Astrocyte (in vitro differentiated cells and primary cell): ENCODE results near the gene CDH13. TPM values are rescaled to one million over a fixed set of nuclear protein-coding genes. Genes with fewer than 3 reads are reported as not detected.

ENCODE experiments used
- DNase-seq: peaks from one replicate; pipeline ENCODE4 v3.0.0-alpha.2; 2010; ENCODE audit warnings: low read depth
- FAIRE-seq: peaks from 2 replicates; lab custom pipeline; 2011; peaks lifted over from hg19 to GRCh38; lab: Jason Lieb, UNC
- H2AFZ ChIP-seq: 2 replicates; pipeline ENCODE4 v1.6.0; 2012; ENCODE audit warnings: low read depth, low read length, inconsistent platforms
- H3K27ac ChIP-seq: 2 replicates; pipeline ENCODE4 v1.5.1; 2011; ENCODE audit warnings: low read depth, low read length, inconsistent platforms
- H3K27me3 ChIP-seq: 2 replicates; pipeline ENCODE4 v1.6.0; 2011; ENCODE audit warnings: low read length, inconsistent platforms; ENCODE audit not compliant: insufficient read depth
- H3K36me3 ChIP-seq: 2 replicates; pipeline ENCODE4 v1.5.1; 2011; ENCODE audit warnings: low read length, inconsistent platforms; ENCODE audit not compliant: insufficient read depth
- H3K4me1 ChIP-seq: 2 replicates; pipeline ENCODE4 v1.5.1; 2011; ENCODE audit warnings: low read length, inconsistent platforms; ENCODE audit not compliant: insufficient read depth
- H3K4me2 ChIP-seq: 2 replicates; pipeline ENCODE4 v1.6.0; 2012; ENCODE audit warnings: low read length, inconsistent platforms
- H3K4me3 ChIP-seq: 2 replicates; pipeline ENCODE4 v1.5.1; 2011; ENCODE audit warnings: low read depth, mild to moderate bottlenecking, low read length, inconsistent platforms; ENCODE audit not compliant: insufficient read depth
- H3K79me2 ChIP-seq: 2 replicates; pipeline ENCODE4 v1.6.0; 2012; ENCODE audit warnings: mild to moderate bottlenecking, low read length, inconsistent platforms; ENCODE audit not compliant: insufficient read depth
- H3K9ac ChIP-seq: 2 replicates; pipeline ENCODE4 v1.6.0; 2012; ENCODE audit warnings: mild to moderate bottlenecking, low read length, inconsistent platforms
- H3K9me3 ChIP-seq: 2 replicates; pipeline ENCODE4 v1.5.1; 2012; ENCODE audit warnings: low read depth, mild to moderate bottlenecking, low read length, inconsistent platforms; ENCODE audit not compliant: insufficient read depth
- H4K20me1 ChIP-seq: 2 replicates; pipeline ENCODE4 v1.6.0; 2012; ENCODE audit warnings: low read length, inconsistent platforms; ENCODE audit not compliant: insufficient read depth
- H3K27ac Mint-ChIP-seq: one replicate; pipeline ENCODE4 v1.8.0; 2021; ENCODE audit warnings: mild to moderate bottlenecking, mixed read lengths; ENCODE audit not compliant: unreplicated experiment
- H3K27me3 Mint-ChIP-seq: one replicate; pipeline ENCODE4 v1.8.0; 2021; ENCODE audit warnings: low read depth, mixed read lengths; ENCODE audit not compliant: unreplicated experiment
- H3K36me3 Mint-ChIP-seq: one replicate; pipeline ENCODE4 v1.8.0; 2021; ENCODE audit warnings: low read depth, mixed read lengths; ENCODE audit not compliant: unreplicated experiment
- H3K4me1 Mint-ChIP-seq: one replicate; pipeline ENCODE4 v1.8.0; 2021; ENCODE audit warnings: low read depth, mixed read lengths; ENCODE audit not compliant: unreplicated experiment
- H3K4me3 Mint-ChIP-seq: one replicate; pipeline ENCODE4 v1.8.0; 2021; ENCODE audit warnings: mild to moderate bottlenecking, moderate library complexity, mixed read lengths; ENCODE audit not compliant: unreplicated experiment
- H3K9me3 Mint-ChIP-seq: one replicate; pipeline ENCODE4 v1.8.0; 2021; ENCODE audit warnings: mild to moderate bottlenecking, mixed read lengths; ENCODE audit not compliant: unreplicated experiment
- CTCF ChIP-seq: IDR thresholded peaks from 2 replicates; pipeline ENCODE4 v1.5.1; 2011; ENCODE audit warnings: low read depth, mild to moderate bottlenecking, inconsistent platforms, low read length, moderate library complexity; ENCODE audit not compliant: insufficient read depth
- EZH2 ChIP-seq: IDR thresholded peaks from 2 replicates; pipeline ENCODE4 v1.6.1; 2012; ENCODE audit warnings: mild to moderate bottlenecking, low read length, inconsistent platforms; ENCODE audit not compliant: insufficient read depth
- total RNA-seq: library from RNA; stranded (reverse); gene quantifications from 2 replicates; pipeline ENCODE4 v1.2.1, GENCODE V29; 2021

CDH13 gene
- total RNA-seq, 1 donor from 2014 or later = 41.7 TPM

- Mint-ChIP-seq H3K4me3 (no peak overlapping the region), H3K36me3 (no peaks in the 10 kb centered on the region)
These were observed 820.8 kb downstream of the CDH13 start for GRCh38 chr16:83447560-83447959.

GRCh38 chr16:83449861-83450260, 823.1 kb downstream of the CDH13 start:
- Histone ChIP-seq H3K4me2 (no peak overlapping the region), H4K20me1 (no peaks in the 10 kb centered on the region), H3K36me3 (no peaks in the 10 kb centered on the region), H3K4me3 (no peak overlapping the region), H3K4me1 (no peaks in the 10 kb centered on the region), H3K9ac (no peak overlapping the region), H2AFZ (no peak overlapping the region), H3K79me2 (no peaks in the 10 kb centered on the region), H3K27ac (no peak overlapping the region), H3K27me3 (no peaks in the 10 kb centered on the region), H3K9me3 (no peaks in the 10 kb centered on the region)
- Mint-ChIP-seq H3K36me3 (no peaks in the 10 kb centered on the region), H3K9me3 (no peaks in the 10 kb centered on the region), H3K27ac (no peak overlapping the region), H3K4me3 (no peak overlapping the region), H3K27me3 (peaks cover 28% of the 10 kb centered on the region), H3K4me1 (no peaks in the 10 kb centered on the region)
- DNase-seq (no peak), FAIRE-seq (no peak)
- no peak for TF ChIP-seq CTCF
- no peak for TF ChIP-seq EZH2

More at GRCh38 chr16:83447560-83447959, 820.8 kb downstream of the CDH13 start:
- TF ChIP-seq EZH2 (no peak), CTCF (no peak)
- no peaks in the 10 kb centered on the region for H3K9me3 Mint-ChIP-seq
- no peaks in the 10 kb centered on the region for H3K36me3 ChIP-seq
- no peaks in the 10 kb centered on the region for H4K20me1 ChIP-seq
- H3K79me2 ChIP-seq = no peaks in the 10 kb centered on the region
- H3K27ac ChIP-seq = no peak overlapping the region
- H3K27me3 Mint-ChIP-seq = peaks cover 28% of the 10 kb centered on the region
- no peak overlapping the region for H2AFZ ChIP-seq
- DNase-seq (no peak), FAIRE-seq (no peak)
- no peak overlapping the region for H3K4me3 ChIP-seq
- no peak overlapping the region for H3K27ac Mint-ChIP-seq
- no peak overlapping the region for H3K4me2 ChIP-seq
- no peaks in the 10 kb centered on the region for H3K27me3 ChIP-seq
- H3K4me1 Mint-ChIP-seq = no peaks in the 10 kb centered on the region
- no peak overlapping the region for H3K9ac ChIP-seq
- no peaks in the 10 kb centered on the region for H3K4me1 ChIP-seq
- H3K9me3 ChIP-seq = no peaks in the 10 kb centered on the region

- H3K36me3 Mint-ChIP-seq = no peaks in the 10 kb centered on the region
- H3K4me3 Mint-ChIP-seq = no peak overlapping the region
- no peak overlapping the region for H3K4me2 ChIP-seq
- H3K4me1 Mint-ChIP-seq = peaks cover 6% of the 10 kb centered on the region
- H3K9me3 Mint-ChIP-seq = no peaks in the 10 kb centered on the region
- FAIRE-seq (no peak), DNase-seq (no peak)
- TF ChIP-seq EZH2 = no peak
- no peak for TF ChIP-seq CTCF
- H3K9me3 ChIP-seq = no peaks in the 10 kb centered on the region
- H3K27me3 ChIP-seq = no peaks in the 10 kb centered on the region
- peaks cover 23% of the 10 kb centered on the region for H3K27me3 Mint-ChIP-seq
- no peaks in the 10 kb centered on the region for H3K79me2 ChIP-seq
- H2AFZ ChIP-seq = no peak overlapping the region
- no peak overlapping the region for H3K27ac Mint-ChIP-seq
- no peaks in the 10 kb centered on the region for H4K20me1 ChIP-seq
- no peak overlapping the region for H3K4me3 ChIP-seq
- no peaks in the 10 kb centered on the region for H3K36me3 ChIP-seq
- no peaks in the 10 kb centered on the region for H3K4me1 ChIP-seq
- H3K27ac ChIP-seq = no peak overlapping the region
- H3K9ac ChIP-seq = no peak overlapping the region
These were observed 827.2 kb downstream of the CDH13 start for GRCh38 chr16:83453977-83454376.
